Trophoblast cell (in vitro differentiated cells and primary cell): ENCODE results near the gene RECQL5.

Experiments used
- DNase-seq, 2 donors: peaks; one replicate each; pipeline ENCODE4 v3.0.0-alpha.2; 2016
- H2AFZ ChIP-seq: 2 replicates; pipeline ENCODE4 v1.6.1; 2013; ENCODE audit warnings: low read length, moderate library complexity, mild to moderate bottlenecking; ENCODE audit not compliant: insufficient read depth, poor library complexity
- H2AK5ac ChIP-seq: 2 replicates; pipeline ENCODE4 v1.6.1; 2013; ENCODE audit warnings: mild to moderate bottlenecking, low read length
- H2BK120ac ChIP-seq: 2 replicates; pipeline ENCODE4 v1.6.1; 2013; ENCODE audit warnings: low read length, mild to moderate bottlenecking, moderate library complexity; ENCODE audit not compliant: insufficient read depth, poor library complexity
- H2BK12ac ChIP-seq: 2 replicates; pipeline ENCODE4 v1.6.1; 2013; ENCODE audit warnings: mild to moderate bottlenecking, low read length, moderate library complexity
- H2BK5ac ChIP-seq: 2 replicates; pipeline ENCODE4 v1.6.1; 2013; ENCODE audit warnings: low read length, low read depth, moderate library complexity, mild to moderate bottlenecking; ENCODE audit not compliant: poor library complexity
- H3K14ac ChIP-seq: 2 replicates; pipeline ENCODE4 v1.6.1; 2013; ENCODE audit warnings: mild to moderate bottlenecking, low read length
- H3K18ac ChIP-seq: 2 replicates; pipeline ENCODE4 v1.6.1; 2013; ENCODE audit warnings: mild to moderate bottlenecking, low read length
- H3K23ac ChIP-seq: 2 replicates; pipeline ENCODE4 v1.6.1; 2013; ENCODE audit warnings: low read length
- H3K27ac ChIP-seq: 2 replicates; pipeline ENCODE4 v1.5.1; 2013; ENCODE audit warnings: low read depth, mild to moderate bottlenecking, inconsistent platforms, low read length, moderate library complexity
- H3K27me3 ChIP-seq: 2 replicates; pipeline ENCODE4 v1.6.1; 2013; ENCODE audit warnings: inconsistent platforms, mild to moderate bottlenecking, low read length, moderate library complexity; ENCODE audit not compliant: insufficient read depth
- H3K36me3 ChIP-seq, 2 experiments: 1 replicate in 1 of 2; 2 replicates in 1 of 2; pipeline ENCODE4 v1.6.1; 2013; ENCODE audit warnings: low read length in 2 of 2, mild to moderate bottlenecking in 2 of 2, moderate library complexity in 1 of 2; ENCODE audit not compliant: insufficient read depth in 2 of 2, control insufficient read depth in 1 of 2
- H3K4ac ChIP-seq: 2 replicates; pipeline ENCODE4 v1.6.1; 2013; ENCODE audit warnings: low read depth, mild to moderate bottlenecking, low read length, moderate library complexity
- H3K4me1 ChIP-seq, 2 experiments: 1 replicate in 1 of 2; 2 replicates in 1 of 2; pipeline ENCODE4 v1.6.1; 2013; ENCODE audit warnings: low read length in 2 of 2, mild to moderate bottlenecking in 2 of 2, moderate library complexity in 1 of 2; ENCODE audit not compliant: insufficient read depth in 2 of 2, control insufficient read depth in 1 of 2
- H3K4me2 ChIP-seq: 2 replicates; pipeline ENCODE4 v1.6.1; 2013; ENCODE audit warnings: inconsistent platforms, mild to moderate bottlenecking, low read length, moderate library complexity
- H3K4me3 ChIP-seq: 2 replicates; pipeline ENCODE4 v1.5.1; 2013; ENCODE audit warnings: mild to moderate bottlenecking, low read depth, low read length, inconsistent platforms
- H3K79me1 ChIP-seq: one replicate; pipeline ENCODE4 v1.6.1; 2013; ENCODE audit warnings: low read length
- H3K79me2 ChIP-seq: 2 replicates; pipeline ENCODE4 v1.6.1; 2013; ENCODE audit warnings: low read length, mild to moderate bottlenecking; ENCODE audit not compliant: control insufficient read depth, insufficient read depth, poor library complexity
- H3K9ac ChIP-seq: 2 replicates; pipeline ENCODE4 v1.6.1; 2013; ENCODE audit warnings: mild to moderate bottlenecking, low read length
- H3K9me3 ChIP-seq: 2 replicates; pipeline ENCODE4 v1.6.1; 2013; ENCODE audit warnings: low read depth, mild to moderate bottlenecking, control low read depth, inconsistent platforms, low read length; ENCODE audit not compliant: insufficient read depth
- H4K12ac ChIP-seq: 2 replicates; pipeline ENCODE4 v1.6.1; 2013; ENCODE audit warnings: low read depth, mild to moderate bottlenecking, low read length, moderate library complexity
- H4K8ac ChIP-seq: 2 replicates; pipeline ENCODE4 v1.6.1; 2013; ENCODE audit warnings: low read depth, mild to moderate bottlenecking, low read length, moderate library complexity
- H4K91ac ChIP-seq: one replicate; pipeline ENCODE4 v1.6.1; 2013; ENCODE audit warnings: low read depth, mild to moderate bottlenecking, low read length, moderate library complexity
- WGBS: extraction: QIAGEN DNeasy Blood & Tissue Kit; methylation state at CpG from one replicate; pipeline ENCODE4 v1.1.7; 2013; ENCODE audit warnings: missing lambda C conversion rate; ENCODE audit not compliant: insufficient read length, insufficient coverage; ENCODE audit errors: extremely low coverage; 5-methylcytosine and 5-hydroxymethylcytosine counted together

RECQL5 gene

DNA sequence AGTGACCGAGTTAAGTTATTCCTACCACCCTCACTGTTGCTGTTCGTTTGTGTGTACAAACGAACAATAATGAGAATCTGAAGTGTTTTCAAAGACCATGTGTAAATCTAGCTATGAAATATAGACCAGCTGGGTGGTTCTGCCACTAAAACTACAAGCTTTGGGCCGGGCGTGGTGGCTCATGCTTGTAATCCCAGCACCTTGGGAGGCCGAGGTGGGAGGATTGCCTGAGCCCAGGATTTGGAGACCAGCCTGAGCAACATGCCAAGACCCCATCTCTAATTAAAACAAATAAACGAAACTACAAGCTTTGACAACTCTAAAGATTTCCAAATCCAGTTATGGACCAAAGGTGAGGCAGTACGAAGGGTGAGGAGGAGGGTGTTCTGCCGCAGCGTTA is 973 bp downstream of the RECQL5 start:
- H4K91ac ChIP-seq, result no peak overlapping the region
- H2BK12ac ChIP-seq, result no peak overlapping the region
- no peak overlapping the region for H2AK5ac ChIP-seq
- H3K36me3 ChIP-seq, result peaks cover 21 to 27% of the 10 kb centered on the region in 2 experiments
- H3K23ac ChIP-seq, result no peak overlapping the region
- peak overlapping the region; percentile 93 for H3K4me2 ChIP-seq
- H3K9ac ChIP-seq, result no peak overlapping the region
- no peaks in the 10 kb centered on the region for H3K9me3 ChIP-seq
- no peak overlapping the region for H3K4me3 ChIP-seq
- H3K4me1 ChIP-seq, result peaks cover 5% of the 10 kb centered on the region in 2 experiments
- DNase-seq, result no peak
- no peak overlapping the region for H2BK5ac ChIP-seq
- H3K27ac ChIP-seq, result no peak overlapping the region
- H3K18ac ChIP-seq, result no peak overlapping the region
- H3K14ac ChIP-seq, result no peak overlapping the region
- no peak overlapping the region for H2BK120ac ChIP-seq
- H4K12ac ChIP-seq, result peak overlapping the region; percentile 85
- no CpG with 5 or more reads among the region's 10 CpGs for WGBS
- H3K79me2 ChIP-seq, result peaks cover 7% of the 10 kb centered on the region
- H3K79me1 ChIP-seq, result peaks cover 8% of the 10 kb centered on the region
- no peak overlapping the region for H3K4ac ChIP-seq
- H2AFZ ChIP-seq, result no peak overlapping the region
- no peaks in the 10 kb centered on the region for H3K27me3 ChIP-seq
- peak overlapping the region; percentile 80 for H4K8ac ChIP-seq

- no peak overlapping the region for H3K4ac ChIP-seq
- peaks cover 22 to 23% of the 10 kb centered on the region in 2 experiments for H3K36me3 ChIP-seq
- no peak overlapping the region for H2BK120ac ChIP-seq
- H3K4me1 ChIP-seq, result peaks cover 5% of the 10 kb centered on the region in 2 experiments
- no peak overlapping the region for H3K14ac ChIP-seq
- no peak overlapping the region for H2BK12ac ChIP-seq
- H2AK5ac ChIP-seq, result no peak overlapping the region
- WGBS, result no CpG with 5 or more reads among the region's 3 CpGs
- H3K4me2 ChIP-seq, result no peak overlapping the region
- H4K12ac ChIP-seq, result no peak overlapping the region
- no peak overlapping the region for H2BK5ac ChIP-seq
- no peak overlapping the region for H3K27ac ChIP-seq
- peaks cover 7% of the 10 kb centered on the region for H3K79me2 ChIP-seq
- no peak for DNase-seq
- H3K9ac ChIP-seq, result no peak overlapping the region
- H3K4me3 ChIP-seq, result no peak overlapping the region
- no peaks in the 10 kb centered on the region for H3K27me3 ChIP-seq
- H3K18ac ChIP-seq, result no peak overlapping the region
- no peaks in the 10 kb centered on the region for H3K9me3 ChIP-seq
- no peak overlapping the region for H4K8ac ChIP-seq
- peaks cover 8% of the 10 kb centered on the region for H3K79me1 ChIP-seq
- no peak overlapping the region for H4K91ac ChIP-seq
- H3K23ac ChIP-seq, result no peak overlapping the region
- H2AFZ ChIP-seq, result no peak overlapping the region
Observed at GRCh38 chr17:75664099-75664549, 2.8 kb downstream of the RECQL5 start.

GRCh38 chr17:75662511-75662910 is 4.4 kb downstream of the RECQL5 start:
- Histone ChIP-seq H4K91ac (no peak overlapping the region), H2BK12ac (no peak overlapping the region), H3K4me3 (no peak overlapping the region), H3K23ac (no peak overlapping the region), H2AK5ac (no peak overlapping the region), H3K36me3 (peaks cover 20 to 26% of the 10 kb centered on the region in 2 experiments), H3K9me3 (no peaks in the 10 kb centered on the region), H2BK120ac (no peak overlapping the region), H3K18ac (no peak overlapping the region), H4K12ac (no peak overlapping the region), H3K9ac (no peak overlapping the region), H3K27me3 (no peaks in the 10 kb centered on the region), H2AFZ (no peak overlapping the region), H3K79me1 (peaks cover 7% of the 10 kb centered on the region), H4K8ac (no peak overlapping the region), H3K4ac (no peak overlapping the region), H3K27ac (no peak overlapping the region), H3K14ac (no peak overlapping the region), H3K79me2 (peaks cover 6% of the 10 kb centered on the region), H3K4me1 (peaks cover 5% of the 10 kb centered on the region in 2 experiments), H2BK5ac (no peak overlapping the region), H3K4me2 (no peak overlapping the region)
- no peak for DNase-seq
- WGBS, result no CpG with 5 or more reads among the region's 9 CpGs

- peaks cover 20 to 33% of the 10 kb centered on the region in 2 experiments for H3K36me3 ChIP-seq
- no peak overlapping the region for H3K23ac ChIP-seq
- WGBS, result no CpG with 5 or more reads among the region's 4 CpGs
- no peak overlapping the region for H2BK12ac ChIP-seq
- H3K79me2 ChIP-seq, result no peaks in the 10 kb centered on the region
- H4K8ac ChIP-seq, result no peak overlapping the region
- H3K27me3 ChIP-seq, result no peaks in the 10 kb centered on the region
- H2AFZ ChIP-seq, result no peak overlapping the region
- no peak overlapping the region for H3K9ac ChIP-seq
- H3K14ac ChIP-seq, result no peak overlapping the region
- H3K18ac ChIP-seq, result no peak overlapping the region
- no peak overlapping the region for H2BK120ac ChIP-seq
- no peak overlapping the region for H3K4me2 ChIP-seq
- no peak overlapping the region for H3K27ac ChIP-seq
- H4K91ac ChIP-seq, result no peak overlapping the region
- H2BK5ac ChIP-seq, result no peak overlapping the region
- no peaks in the 10 kb centered on the region for H3K79me1 ChIP-seq
- no peak overlapping the region for H3K4ac ChIP-seq
- H2AK5ac ChIP-seq, result no peak overlapping the region
- H3K4me3 ChIP-seq, result no peak overlapping the region
- no peak overlapping the region for H4K12ac ChIP-seq
- peaks cover 5% of the 10 kb centered on the region in 2 experiments for H3K4me1 ChIP-seq
- no peaks in the 10 kb centered on the region for H3K9me3 ChIP-seq
- DNase-seq, result no peak
Observed at GRCh38 chr17:75661531-75661930, 5.4 kb downstream of the RECQL5 start.
